Trophoblast cell (in vitro differentiated cells and primary cell): ENCODE data around the gene TMEM259.

ENCODE experiments used
- DNase-seq, 2 donors: peaks; one replicate each; pipeline ENCODE4 v3.0.0-alpha.2; 2016
- H2AFZ ChIP-seq: 2 replicates; pipeline ENCODE4 v1.6.1; 2013; ENCODE audit warnings: low read length, moderate library complexity, mild to moderate bottlenecking; ENCODE audit not compliant: insufficient read depth, poor library complexity
- H2AK5ac ChIP-seq: 2 replicates; pipeline ENCODE4 v1.6.1; 2013; ENCODE audit warnings: mild to moderate bottlenecking, low read length
- H2BK120ac ChIP-seq: 2 replicates; pipeline ENCODE4 v1.6.1; 2013; ENCODE audit warnings: low read length, mild to moderate bottlenecking, moderate library complexity; ENCODE audit not compliant: insufficient read depth, poor library complexity
- H2BK12ac ChIP-seq: 2 replicates; pipeline ENCODE4 v1.6.1; 2013; ENCODE audit warnings: mild to moderate bottlenecking, low read length, moderate library complexity
- H2BK5ac ChIP-seq: 2 replicates; pipeline ENCODE4 v1.6.1; 2013; ENCODE audit warnings: low read length, low read depth, moderate library complexity, mild to moderate bottlenecking; ENCODE audit not compliant: poor library complexity
- H3K14ac ChIP-seq: 2 replicates; pipeline ENCODE4 v1.6.1; 2013; ENCODE audit warnings: mild to moderate bottlenecking, low read length
- H3K18ac ChIP-seq: 2 replicates; pipeline ENCODE4 v1.6.1; 2013; ENCODE audit warnings: mild to moderate bottlenecking, low read length
- H3K23ac ChIP-seq: 2 replicates; pipeline ENCODE4 v1.6.1; 2013; ENCODE audit warnings: low read length
- H3K27ac ChIP-seq: 2 replicates; pipeline ENCODE4 v1.5.1; 2013; ENCODE audit warnings: low read depth, mild to moderate bottlenecking, inconsistent platforms, low read length, moderate library complexity
- H3K27me3 ChIP-seq: 2 replicates; pipeline ENCODE4 v1.6.1; 2013; ENCODE audit warnings: inconsistent platforms, mild to moderate bottlenecking, low read length, moderate library complexity; ENCODE audit not compliant: insufficient read depth
- H3K36me3 ChIP-seq, 2 experiments: 1 replicate in 1 of 2; 2 replicates in 1 of 2; pipeline ENCODE4 v1.6.1; 2013; ENCODE audit warnings: low read length in 2 of 2, mild to moderate bottlenecking in 2 of 2, moderate library complexity in 1 of 2; ENCODE audit not compliant: insufficient read depth in 2 of 2, control insufficient read depth in 1 of 2
- H3K4ac ChIP-seq: 2 replicates; pipeline ENCODE4 v1.6.1; 2013; ENCODE audit warnings: low read depth, mild to moderate bottlenecking, low read length, moderate library complexity
- H3K4me1 ChIP-seq, 2 experiments: 1 replicate in 1 of 2; 2 replicates in 1 of 2; pipeline ENCODE4 v1.6.1; 2013; ENCODE audit warnings: low read length in 2 of 2, mild to moderate bottlenecking in 2 of 2, moderate library complexity in 1 of 2; ENCODE audit not compliant: insufficient read depth in 2 of 2, control insufficient read depth in 1 of 2
- H3K4me2 ChIP-seq: 2 replicates; pipeline ENCODE4 v1.6.1; 2013; ENCODE audit warnings: inconsistent platforms, mild to moderate bottlenecking, low read length, moderate library complexity
- H3K4me3 ChIP-seq: 2 replicates; pipeline ENCODE4 v1.5.1; 2013; ENCODE audit warnings: mild to moderate bottlenecking, low read depth, low read length, inconsistent platforms
- H3K79me1 ChIP-seq: one replicate; pipeline ENCODE4 v1.6.1; 2013; ENCODE audit warnings: low read length
- H3K79me2 ChIP-seq: 2 replicates; pipeline ENCODE4 v1.6.1; 2013; ENCODE audit warnings: low read length, mild to moderate bottlenecking; ENCODE audit not compliant: control insufficient read depth, insufficient read depth, poor library complexity
- H3K9ac ChIP-seq: 2 replicates; pipeline ENCODE4 v1.6.1; 2013; ENCODE audit warnings: mild to moderate bottlenecking, low read length
- H3K9me3 ChIP-seq: 2 replicates; pipeline ENCODE4 v1.6.1; 2013; ENCODE audit warnings: low read depth, mild to moderate bottlenecking, control low read depth, inconsistent platforms, low read length; ENCODE audit not compliant: insufficient read depth
- H4K12ac ChIP-seq: 2 replicates; pipeline ENCODE4 v1.6.1; 2013; ENCODE audit warnings: low read depth, mild to moderate bottlenecking, low read length, moderate library complexity
- H4K8ac ChIP-seq: 2 replicates; pipeline ENCODE4 v1.6.1; 2013; ENCODE audit warnings: low read depth, mild to moderate bottlenecking, low read length, moderate library complexity
- H4K91ac ChIP-seq: one replicate; pipeline ENCODE4 v1.6.1; 2013; ENCODE audit warnings: low read depth, mild to moderate bottlenecking, low read length, moderate library complexity
- WGBS: extraction: QIAGEN DNeasy Blood & Tissue Kit; methylation state at CpG from one replicate; pipeline ENCODE4 v1.1.7; 2013; ENCODE audit warnings: missing lambda C conversion rate; ENCODE audit not compliant: insufficient read length, insufficient coverage; ENCODE audit errors: extremely low coverage; 5-methylcytosine and 5-hydroxymethylcytosine counted together

TMEM259 gene

GRCh38 chr19:1046117-1046626, 25.2 kb upstream of the TMEM259 start:
- Histone ChIP-seq H4K12ac (no peak overlapping the region), H3K4me2 (no peak overlapping the region), H4K8ac (no peak overlapping the region), H3K4me1 (peaks cover 2 to 3% of the 10 kb centered on the region in 2 experiments), H2BK120ac (no peak overlapping the region), H3K9me3 (peaks cover 7% of the 10 kb centered on the region), H3K4ac (no peak overlapping the region), H2BK5ac (no peak overlapping the region), H3K79me1 (no peaks in the 10 kb centered on the region), H3K27ac (no peak overlapping the region), H3K4me3 (no peak overlapping the region), H2AK5ac (no peak overlapping the region), H3K27me3 (no peaks in the 10 kb centered on the region), H3K79me2 (no peaks in the 10 kb centered on the region), H2BK12ac (no peak overlapping the region), H3K23ac (no peak overlapping the region), H3K9ac (no peak overlapping the region), H3K36me3 (peaks cover 27 to 28% of the 10 kb centered on the region in 2 experiments), H3K18ac (no peak overlapping the region), H4K91ac (no peak overlapping the region), H2AFZ (no peak overlapping the region), H3K14ac (no peak overlapping the region)
- WGBS = no CpG with 5 or more reads among the region's 33 CpGs
- no peak for DNase-seq

GRCh38 chr19:1045247-1045603, 24.3 kb upstream of the TMEM259 start:
- H2BK12ac ChIP-seq = no peak overlapping the region
- no peak overlapping the region for H4K91ac ChIP-seq
- no peak overlapping the region for H3K9ac ChIP-seq
- H3K79me2 ChIP-seq = no peaks in the 10 kb centered on the region
- no peak overlapping the region for H2BK5ac ChIP-seq
- WGBS = no CpG with 5 or more reads among the region's 10 CpGs
- H3K23ac ChIP-seq = no peak overlapping the region
- peaks cover 23 to 27% of the 10 kb centered on the region in 2 experiments for H3K36me3 ChIP-seq
- H3K4ac ChIP-seq = no peak overlapping the region
- no peaks in the 10 kb centered on the region for H3K79me1 ChIP-seq
- no peak overlapping the region for H3K4me2 ChIP-seq
- no peaks in the 10 kb centered on the region for H3K27me3 ChIP-seq
- no peak overlapping the region for H4K8ac ChIP-seq
- DNase-seq = peak; percentile 62 to 84
- H3K27ac ChIP-seq = no peak overlapping the region
- H2AK5ac ChIP-seq = no peak overlapping the region
- no peak overlapping the region for H3K14ac ChIP-seq
- H3K4me1 ChIP-seq = peaks cover 3 to 8% of the 10 kb centered on the region in 2 experiments
- H4K12ac ChIP-seq = no peak overlapping the region
- H3K4me3 ChIP-seq = no peak overlapping the region
- no peak overlapping the region for H2AFZ ChIP-seq
- H3K18ac ChIP-seq = no peak overlapping the region
- H3K9me3 ChIP-seq = peaks cover 3% of the 10 kb centered on the region
- no peak overlapping the region for H2BK120ac ChIP-seq

- no CpG with 5 or more reads among the region's 23 CpGs for WGBS
- no peak overlapping the region for H4K91ac ChIP-seq
These were observed 22.0 kb upstream of the TMEM259 start for GRCh38 chr19:1042689-1043511.

GRCh38 chr19:1041835-1042685, 21.1 kb upstream of the TMEM259 start:
- no CpG with 5 or more reads among the region's 43 CpGs for WGBS
- DNase-seq = peak in 1 of 2 donors; percentile 71

More at GRCh38 chr19:1042689-1043511, 22.0 kb upstream of the TMEM259 start:
- Histone ChIP-seq H3K27ac (no peak overlapping the region), H3K4me2 (no peak overlapping the region), H2BK5ac (no peak overlapping the region), H2AK5ac (no peak overlapping the region), H2BK120ac (no peak overlapping the region), H3K79me2 (no peaks in the 10 kb centered on the region), H4K12ac (no peak overlapping the region), H3K9me3 (peaks cover 3% of the 10 kb centered on the region), H3K4me3 (no peak overlapping the region), H4K8ac (no peak overlapping the region), H3K14ac (no peak overlapping the region), H3K23ac (no peak overlapping the region), H3K79me1 (no peaks in the 10 kb centered on the region), H2BK12ac (no peak overlapping the region), H3K4ac (no peak overlapping the region), H3K18ac (no peak overlapping the region), H2AFZ (no peak overlapping the region), H3K4me1 (peaks cover 3 to 8% of the 10 kb centered on the region in 2 experiments), H3K36me3 (peaks cover 34 to 36% of the 10 kb centered on the region in 2 experiments), H3K9ac (no peak overlapping the region), H3K27me3 (no peaks in the 10 kb centered on the region)
- no peak for DNase-seq

More at GRCh38 chr19:1041835-1042685, 21.1 kb upstream of the TMEM259 start:
- H3K14ac ChIP-seq = no peak overlapping the region
- H3K79me1 ChIP-seq = no peaks in the 10 kb centered on the region
- H2BK12ac ChIP-seq = no peak overlapping the region
- H3K23ac ChIP-seq = no peak overlapping the region
- H2BK5ac ChIP-seq = no peak overlapping the region
- no peaks in the 10 kb centered on the region for H3K79me2 ChIP-seq
- H2AFZ ChIP-seq = no peak overlapping the region
- no peak overlapping the region for H3K4me2 ChIP-seq
- H3K27me3 ChIP-seq = no peaks in the 10 kb centered on the region
- H3K27ac ChIP-seq = no peak overlapping the region
- no peak overlapping the region for H3K9ac ChIP-seq
- no peak overlapping the region for H2AK5ac ChIP-seq
- no peak overlapping the region for H3K4me3 ChIP-seq
- no peak overlapping the region for H2BK120ac ChIP-seq
- H3K9me3 ChIP-seq = peaks cover 3% of the 10 kb centered on the region
- no peak overlapping the region for H3K4ac ChIP-seq
- peaks cover 38 to 39% of the 10 kb centered on the region in 2 experiments for H3K36me3 ChIP-seq
- no peak overlapping the region for H3K18ac ChIP-seq
- no peak overlapping the region for H4K12ac ChIP-seq
- peaks cover 3 to 8% of the 10 kb centered on the region in 2 experiments for H3K4me1 ChIP-seq
- no peak overlapping the region for H4K91ac ChIP-seq
- H4K8ac ChIP-seq = no peak overlapping the region
